K562 (cell line): ENCODE data around the gene EEF1B2. TPM values are rescaled to one million over a fixed set of nuclear protein-coding genes. Genes with fewer than 3 reads are reported as not detected.

Experiments
- C11orf30 ChIP-seq: fragments of 450-650 bp; IDR thresholded peaks from 2 replicates; pipeline ENCODE4 v1.6.1; 2016; ENCODE audit warnings: low read depth, mild to moderate bottlenecking
- CREB3L1 ChIP-seq: fragments of 450-650 bp; IDR thresholded peaks from 2 replicates; pipeline ENCODE4 v1.6.1; 2014; ENCODE audit warnings: low read depth, mild to moderate bottlenecking, moderate library complexity, borderline replicate concordance
- CREM ChIP-seq: IDR thresholded peaks from 2 replicates; pipeline ENCODE4 v1.6.1; 2014; ENCODE audit warnings: antibody characterized with exemption, low read depth
- CSDE1 ChIP-seq, 2 experiments: fragments of 450-650 bp; IDR thresholded peaks; 2 replicates each; pipeline ENCODE4 v1.6.1; 2016; ENCODE audit warnings: mild to moderate bottlenecking in 1 of 2
- CXXC5 ChIP-seq: fragments of 250-450 bp; sonication (Bioruptor Pico); IDR thresholded peaks from 2 replicates; pipeline ENCODE4 v1.8.0; 2022; ENCODE audit warnings: inconsistent platforms, mild to moderate bottlenecking, moderate library complexity
- DPF2 ChIP-seq: fragments of 450-650 bp; IDR thresholded peaks from 2 replicates; pipeline ENCODE4 v1.6.1; 2016
- E2F8 ChIP-seq: fragments of 450-650 bp; IDR thresholded peaks from 2 replicates; pipeline ENCODE4 v1.7.1; 2018; ENCODE audit warnings: mild to moderate bottlenecking, low read depth; ENCODE audit not compliant: partially characterized antibody
- ETS1 ChIP-seq: conservative IDR thresholded peaks from 2 replicates; pipeline ENCODE4 v1.6.1; 2011; ENCODE audit warnings: low read depth, mild to moderate bottlenecking, low read length; ENCODE audit not compliant: control insufficient read depth
- HMGN3 ChIP-seq: IDR thresholded peaks from 2 replicates; pipeline ENCODE4 v1.6.1; 2011; ENCODE audit warnings: borderline replicate concordance, low read depth, mild to moderate bottlenecking, mixed read lengths, low read length; ENCODE audit not compliant: insufficient read length; ENCODE audit errors: extremely low read depth
- HNRNPH1 ChIP-seq: fragments of 200-400 bp; formaldehyde crosslinking; optimal IDR thresholded peaks from 2 replicates; pipeline ENCODE3; 2017; ENCODE audit warnings: low read depth, mild to moderate bottlenecking, low read length, moderate library complexity
- MTA2 ChIP-seq: fragments of 450-650 bp; IDR thresholded peaks from 2 replicates; pipeline ENCODE4 v1.6.1; 2016; ENCODE audit warnings: low read depth
- MXD1 ChIP-seq: fragments of 250-450 bp; sonication (Bioruptor Pico); IDR thresholded peaks from 2 replicates; pipeline ENCODE4 v1.8.0; 2021; ENCODE audit warnings: borderline replicate concordance, mild to moderate bottlenecking, moderate library complexity; ENCODE audit not compliant: poor library complexity, severe bottlenecking
- NFRKB ChIP-seq: fragments of 450-650 bp; IDR thresholded peaks from 2 replicates; pipeline ENCODE4 v1.6.1; 2016; ENCODE audit warnings: low read depth
- NR2C2 ChIP-seq, 2 experiments: fragments of 200-800 bp in 1 of 2; sonication (Bioruptor generic) in 1 of 2; sonication (generic) in 1 of 2; formaldehyde crosslinking in 1 of 2; IDR thresholded peaks; 2 replicates each; pipeline versions ENCODE4 v1.6.1 to v1.8.0; 2016 to 2022; ENCODE audit warnings: mild to moderate bottlenecking in 1 of 2, missing compliant biosample characterization in 1 of 2, missing genetic modification characterization in 1 of 2, missing genetic modification reagents in 1 of 2
- PCBP1 ChIP-seq: fragments of 200-400 bp; formaldehyde crosslinking; IDR thresholded peaks from 2 replicates; pipeline ENCODE4 v1.6.1; 2018; ENCODE audit warnings: mild to moderate bottlenecking, low read depth, low read length; ENCODE audit not compliant: poor library complexity, severe bottlenecking
- POLR2AphosphoS2 ChIP-seq: IDR thresholded peaks from 2 replicates; pipeline ENCODE4 v1.6.1; 2012; ENCODE audit warnings: low read length, improper control_type of control experiment
- RB1 ChIP-seq: fragments of 450-650 bp; IDR thresholded peaks from 2 replicates; pipeline ENCODE4 v1.6.1; 2017; ENCODE audit warnings: low read depth, mild to moderate bottlenecking
- SAP30 ChIP-seq: fragments of 200-600 bp; sonication (generic); IDR thresholded peaks from 2 replicates; pipeline ENCODE4 v1.6.1; 2012; ENCODE audit warnings: borderline replicate concordance, low read depth, mild to moderate bottlenecking, moderate library complexity, low read length, control low read depth, inconsistent platforms; ENCODE audit not compliant: insufficient read depth, poor library complexity, severe bottlenecking
- SIN3A ChIP-seq, 2 experiments: fragments of 150-350 bp in 1 of 2; IDR thresholded peaks; 2 replicates each; pipeline ENCODE4 v1.6.1; 2011 to 2016; ENCODE audit warnings: borderline replicate concordance in 2 of 2, low read depth in 2 of 2, low read length in 2 of 2, mild to moderate bottlenecking in 2 of 2, moderate library complexity in 2 of 2; ENCODE audit not compliant: control insufficient read depth in 1 of 2
- YBX1 ChIP-seq: fragments of 450-650 bp; IDR thresholded peaks from 2 replicates; pipeline ENCODE4 v1.7.1; 2016; ENCODE audit warnings: mild to moderate bottlenecking
- ZNF644 ChIP-seq: fragments of 200-800 bp; sonication (Bioruptor generic); IDR thresholded peaks from 2 replicates; pipeline ENCODE4 v1.6.1; 2016; ENCODE audit warnings: low read depth, missing genetic modification characterization, missing compliant biosample characterization
- polyA plus RNA-seq, 8 experiments: library from polyadenylated mRNA; depleted of rRNA in 4 of 8; stranded (reverse) in 5 of 8; unstranded in 3 of 8; fragments of >200 nt; fragmentation: Nextera tagmentation in 2 of 8; fragmentation: Illumina TruSeq in 1 of 8; extraction: Ambion mirVana in 2 of 8; extraction: Trizol in 1 of 8; gene quantifications; 2 replicates each; pipeline versions ENCODE4 v1.2.1 to v1.2.3, GENCODE V29; 2011 to 2014; ENCODE audit warnings: inconsistent platforms in 1 of 8, missing spikeins in 1 of 8
- total RNA-seq, 7 experiments: library from RNA; depleted of rRNA in 6 of 7; stranded (reverse); fragments of >200 nt in 6 of 7; fragmentation: Illumina TruSeq in 2 of 7; extraction: Trizol in 2 of 7; gene quantifications; 2 replicates each; pipeline versions ENCODE4 v1.2.1 to v1.2.3, GENCODE V29; 2011 to 2021; ENCODE audit warnings: low replicate concordance in 1 of 7

The EEF1B2 gene
- total and polyA plus RNA-seq, 9 of the 15 experiments (the other 6 are each of a cell fraction or from before 2014, with no cell fraction given), result 522 to 1,148 (median 893) TPM

GRCh38 chr2:206159346-206160124, at the start of gene EEF1B2, which contains the start of gene NDUFS1 (continued):
- TF ChIP-seq CREB3L1, result peak; percentile 93; the same call in 1 of the 2 replicates
- no peak for TF ChIP-seq ZNF644 (tag)
- no peak for TF ChIP-seq YBX1
- TF ChIP-seq CXXC5 (CRISPR knock-in tag), result peak; percentile 71
- peak; percentile 38 to 67; a peak in 1 of 4 replicates for TF ChIP-seq SIN3A (IDR thresholded peaks at IDR 0.05; ENCODE audit: borderline replicate concordance in 2 of 2, control insufficient read depth in 1 of 2, low read depth in 2 of 2, low read length in 2 of 2)
- no peak for TF ChIP-seq POLR2AphosphoS2
- no peak for TF ChIP-seq HMGN3
- peak; percentile 94 for TF ChIP-seq NR2C2 (CRISPR knock-in tag; IDR thresholded peaks at IDR 0.05)
- peak; percentile 99 for TF ChIP-seq NR2C2 (tag; IDR thresholded peaks at IDR 0.05)
- TF ChIP-seq NFRKB, result peak; percentile 88
- TF ChIP-seq PCBP1, result peak; percentile 36
- TF ChIP-seq SAP30, result peak; percentile 52
- TF ChIP-seq MXD1 (CRISPR knock-in tag), result peak; percentile 63
- peak; percentile 38; the same call in 1 of the 2 replicates for TF ChIP-seq RB1
- peak; percentile 65 for TF ChIP-seq E2F8
- no peak for TF ChIP-seq HNRNPH1
- 0 out of 2 replicates have a peak, but pooled peaks have one; percentile 49 for TF ChIP-seq MTA2
- peak; percentile 57 for TF ChIP-seq C11orf30
- TF ChIP-seq ETS1, result 0 out of 2 replicates have a peak, but pooled peaks have one; percentile 55
- no peak for TF ChIP-seq CSDE1 (IDR thresholded peaks at IDR 0.05)
- TF ChIP-seq DPF2, result no peak
- TF ChIP-seq CREM, result peak; percentile 88
